GM19455 (cell line): ENCODE data around the gene HMGN1.
"Not testable (repeated sequence)": the region's sequence is repeated elsewhere in the genome, so short reads cannot be mapped to it uniquely, and the experiment has no call there.

ENCODE experiments used
- ATAC-seq: cut with Tn5 transposase; IDR thresholded peaks from one replicate; pipeline ENCODE4 v1.9.1; 2021; ENCODE audit not compliant: unreplicated experiment

Gene HMGN1

GRCh38 chr21:39369896-39370288 lies 21.0 kb upstream of the HMGN1 start:
- ATAC-seq, result not testable (repeated sequence)

DNA sequence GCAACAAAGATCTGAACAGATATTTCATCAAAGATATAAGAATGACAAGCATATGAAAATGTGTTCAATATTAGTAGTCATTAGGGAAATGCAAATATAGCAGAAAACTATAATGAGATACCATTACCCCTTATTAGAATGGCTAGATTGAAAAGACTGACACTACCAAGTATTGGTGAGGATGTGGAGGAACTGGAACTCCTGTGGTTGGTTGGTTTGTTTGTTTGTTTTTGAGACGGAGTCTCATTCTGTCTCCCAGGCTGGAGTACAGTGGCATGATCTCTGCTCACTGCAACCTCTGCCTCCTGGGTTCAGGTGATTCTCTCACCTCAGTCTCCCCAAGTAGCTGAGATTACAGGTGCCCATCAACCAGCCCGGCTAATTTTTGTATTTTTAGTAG lies 18.9 kb upstream of the HMGN1 start:
- ATAC-seq, result no peak

DNA sequence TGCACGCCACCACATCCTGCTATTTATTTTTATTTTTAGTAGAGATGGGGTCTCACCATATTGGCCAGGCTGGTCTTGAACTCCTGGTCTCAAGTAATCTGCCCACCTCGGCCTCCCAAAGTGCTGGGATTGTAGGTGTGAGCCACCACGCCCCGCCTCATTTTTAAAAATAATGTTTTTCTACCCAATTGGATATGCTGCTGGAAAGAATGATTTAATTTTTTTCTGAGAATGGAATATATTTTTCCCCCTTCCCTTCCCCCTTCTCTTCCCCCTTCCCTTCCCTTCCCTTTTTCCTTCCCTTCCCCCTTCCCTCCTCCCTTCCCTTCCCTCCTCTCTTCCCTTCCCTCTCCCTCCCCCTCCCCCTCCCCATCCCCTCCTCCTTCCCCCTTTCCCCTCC lies 17.7 kb upstream of the HMGN1 start:
- ATAC-seq, result no peak

GRCh38 chr21:39364949-39365348 lies 16.1 kb upstream of the HMGN1 start:
- ATAC-seq, result no peak

DNA sequence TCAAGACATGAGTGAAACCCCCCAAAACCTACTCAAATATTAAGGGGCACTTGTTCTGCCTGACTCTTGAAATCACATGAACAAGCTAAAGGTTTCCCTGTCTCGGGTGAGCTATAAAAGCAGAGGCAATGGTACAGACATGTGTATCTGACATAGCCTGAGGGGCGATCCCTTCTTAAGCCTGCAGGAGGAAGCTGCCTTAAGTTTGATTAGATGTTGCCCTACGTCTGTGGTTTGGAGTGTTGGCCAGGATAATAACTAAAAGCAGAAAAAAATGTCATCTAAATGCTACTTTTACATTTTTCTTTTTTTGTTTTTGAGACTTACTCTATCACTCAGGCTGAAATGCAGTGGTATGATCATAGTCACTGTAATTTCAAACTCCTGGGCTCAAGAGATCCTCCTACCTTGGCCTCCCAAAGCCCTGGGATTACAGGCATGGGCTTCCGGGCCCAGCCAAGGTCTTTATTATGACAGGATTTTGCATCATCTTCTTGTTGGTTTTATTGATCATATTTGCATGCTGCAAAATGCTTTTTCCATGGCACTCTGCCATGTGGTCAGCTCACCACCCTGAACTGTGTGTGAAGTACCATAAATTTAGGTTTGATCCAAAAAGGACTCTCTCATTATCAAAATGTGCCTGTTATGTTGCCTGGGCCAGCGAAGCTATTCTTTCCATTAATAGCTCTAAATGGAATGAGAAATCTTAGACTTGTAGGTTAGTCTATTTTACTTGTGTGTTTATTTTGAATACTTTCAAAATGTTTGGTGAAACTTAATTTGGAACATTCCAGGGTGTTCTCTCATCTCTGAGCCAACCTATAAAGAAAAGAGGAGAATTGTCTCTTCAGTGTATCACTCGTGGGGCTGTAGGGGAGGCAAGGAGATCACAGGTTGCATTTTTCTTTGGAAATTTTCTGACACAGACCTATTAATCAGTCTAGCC lies 15.0 kb upstream of the HMGN1 start:
- ATAC-seq, result no peak

DNA sequence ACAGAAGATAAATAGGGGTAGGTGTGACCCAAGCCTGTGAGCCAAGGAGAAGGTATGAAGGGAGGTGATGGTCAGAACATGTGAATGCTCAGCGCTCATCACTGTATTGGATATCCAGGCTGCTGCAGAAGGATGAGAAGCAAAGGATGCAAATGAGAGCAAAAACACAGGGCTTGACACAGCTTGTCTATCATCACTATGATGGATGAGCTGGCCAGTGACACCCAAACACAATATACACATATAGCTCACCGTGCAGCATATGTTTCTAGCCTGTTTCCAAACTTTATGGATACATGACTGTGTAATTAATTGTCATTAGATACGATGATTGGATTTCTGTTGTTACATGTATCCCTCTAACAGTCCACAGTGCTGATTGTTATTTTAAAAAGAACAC lies 13.8 kb upstream of the HMGN1 start:
- no peak for ATAC-seq

DNA sequence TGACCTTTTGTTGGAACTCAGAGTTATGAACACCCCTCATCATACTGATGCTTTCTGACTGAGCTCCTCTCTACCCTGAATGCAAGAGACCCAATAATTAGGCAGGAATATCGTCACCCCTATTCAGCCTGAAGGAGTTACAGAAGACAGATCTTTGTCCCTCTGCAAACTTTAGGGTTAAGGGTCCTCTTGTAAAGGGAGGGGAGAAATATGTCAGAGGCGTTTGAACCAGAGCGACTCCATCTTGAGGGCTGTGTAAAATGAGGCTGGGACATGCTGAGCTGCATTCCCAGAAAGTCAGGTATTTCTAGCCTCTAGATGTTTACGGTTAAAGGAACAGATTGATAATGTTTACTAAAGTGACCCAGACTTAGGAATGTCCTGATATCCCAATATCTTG lies 10.5 kb upstream of the HMGN1 start:
- ATAC-seq, result no peak

DNA sequence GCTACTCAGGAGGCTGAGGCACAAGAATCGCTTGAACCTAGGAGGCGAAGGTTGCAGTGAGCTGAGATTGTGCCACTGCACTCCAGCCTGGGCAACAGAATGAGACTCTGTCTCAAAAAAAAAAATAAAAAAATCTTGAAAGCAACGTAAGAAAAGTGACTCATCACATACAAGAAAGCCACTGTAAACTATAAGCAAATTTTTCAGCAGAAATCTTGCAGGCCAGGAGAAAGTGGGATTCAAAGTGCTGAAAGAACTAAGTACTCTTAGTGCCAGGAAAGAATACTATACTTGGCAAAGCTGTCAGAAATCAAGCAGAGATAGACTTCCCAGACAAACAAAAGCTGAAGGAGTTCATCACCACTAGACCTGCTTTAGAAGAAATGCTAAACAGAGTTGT lies 4.4 kb upstream of the HMGN1 start:
- ATAC-seq, result no peak

- no peak for ATAC-seq
Measured at GRCh38 chr21:39350094-39351005, 1.5 kb upstream of the HMGN1 start.

GRCh38 chr21:39349211-39350093 lies 564 bp upstream of the HMGN1 start:
- ATAC-seq, result peak; percentile 89

DNA sequence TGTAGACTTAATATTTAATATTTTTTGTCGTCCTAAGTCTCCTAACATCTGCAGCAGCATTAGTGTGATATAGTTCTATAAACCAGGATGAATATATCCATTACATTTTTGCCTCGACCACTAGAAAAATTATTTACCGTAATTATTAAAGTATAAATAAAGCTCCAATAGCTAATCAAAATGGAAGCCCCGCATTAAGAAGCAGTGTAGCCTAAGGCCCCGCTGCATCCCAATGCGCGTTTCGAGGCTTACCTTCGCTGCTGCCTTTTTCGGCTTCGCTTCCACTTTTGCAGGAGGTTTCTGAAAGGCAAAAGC lies 891 bp downstream of the HMGN1 start:
- ATAC-seq, result no peak

DNA sequence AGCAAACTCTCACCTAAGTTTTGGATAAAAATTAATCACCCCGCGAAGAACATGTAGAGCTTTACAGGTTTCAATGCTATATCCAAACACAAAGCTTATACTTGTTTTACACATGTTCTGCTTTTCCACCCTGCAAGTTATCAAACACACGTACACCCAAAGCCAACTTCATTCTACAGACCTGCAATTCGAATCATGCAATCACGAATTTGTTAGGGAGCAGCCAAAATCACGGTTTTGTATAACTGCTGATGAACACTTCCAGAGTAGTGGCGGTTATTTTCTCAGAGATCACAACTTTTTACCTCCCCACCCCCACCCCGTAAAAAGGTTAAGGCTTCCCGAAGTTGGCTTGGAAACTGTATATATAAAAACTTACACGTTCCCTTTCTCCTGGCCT lies 1.4 kb downstream of the HMGN1 start:
- no peak for ATAC-seq

DNA sequence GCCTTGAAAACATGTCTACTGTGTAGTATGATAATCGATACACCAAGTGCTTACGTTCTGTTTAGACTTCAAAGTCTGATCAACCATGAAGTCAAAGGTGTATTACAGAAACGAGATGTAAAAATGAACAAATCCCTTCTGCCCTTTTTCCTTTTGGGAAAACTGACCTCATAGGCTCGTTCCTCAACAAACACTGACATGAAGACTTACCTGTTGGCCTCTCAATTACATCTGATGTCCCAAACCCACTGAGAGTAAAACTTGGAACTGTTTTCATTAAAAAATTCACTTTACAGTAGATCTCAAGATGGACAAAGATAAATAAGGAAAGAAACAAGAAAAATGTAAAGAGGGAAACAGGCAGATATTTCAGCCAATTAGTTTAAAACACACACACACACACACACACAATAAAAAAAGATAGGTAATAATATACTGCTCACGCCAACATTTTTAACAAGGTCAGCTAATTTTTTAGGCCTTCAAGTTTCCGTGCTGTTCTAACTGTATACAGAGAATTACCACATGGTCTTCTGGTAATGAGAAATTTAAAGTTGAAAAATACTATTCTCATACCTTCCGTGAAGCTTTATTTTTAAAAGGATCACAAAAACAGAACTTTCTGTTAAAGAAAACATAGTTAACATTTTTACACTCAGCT lies 2.1 kb downstream of the HMGN1 start:
- no peak for ATAC-seq

DNA sequence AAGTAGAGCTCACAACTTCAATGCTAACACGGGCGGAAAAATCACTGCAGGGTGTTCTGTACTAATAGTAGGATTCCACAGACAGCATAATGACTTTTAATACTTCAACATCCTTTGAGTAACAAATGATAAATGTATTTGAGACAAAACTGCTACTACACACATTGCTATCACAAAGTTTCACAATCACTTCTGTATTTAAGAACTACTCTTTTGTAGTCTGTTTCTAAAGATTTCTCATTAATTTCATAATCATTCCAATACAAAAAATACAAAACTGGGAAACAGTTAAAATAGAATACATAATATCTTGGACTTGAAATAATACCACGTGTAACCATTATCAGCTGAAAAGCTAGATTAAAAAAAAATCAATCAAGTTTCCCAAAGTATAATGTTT lies 2.7 kb downstream of the HMGN1 start:
- ATAC-seq, result no peak

GRCh38 chr21:39345440-39345839 lies 3.4 kb downstream of the HMGN1 start:
- ATAC-seq, result no peak

- no peak for ATAC-seq
Measured at GRCh38 chr21:39344848-39345247, 4.0 kb downstream of the HMGN1 start.

DNA sequence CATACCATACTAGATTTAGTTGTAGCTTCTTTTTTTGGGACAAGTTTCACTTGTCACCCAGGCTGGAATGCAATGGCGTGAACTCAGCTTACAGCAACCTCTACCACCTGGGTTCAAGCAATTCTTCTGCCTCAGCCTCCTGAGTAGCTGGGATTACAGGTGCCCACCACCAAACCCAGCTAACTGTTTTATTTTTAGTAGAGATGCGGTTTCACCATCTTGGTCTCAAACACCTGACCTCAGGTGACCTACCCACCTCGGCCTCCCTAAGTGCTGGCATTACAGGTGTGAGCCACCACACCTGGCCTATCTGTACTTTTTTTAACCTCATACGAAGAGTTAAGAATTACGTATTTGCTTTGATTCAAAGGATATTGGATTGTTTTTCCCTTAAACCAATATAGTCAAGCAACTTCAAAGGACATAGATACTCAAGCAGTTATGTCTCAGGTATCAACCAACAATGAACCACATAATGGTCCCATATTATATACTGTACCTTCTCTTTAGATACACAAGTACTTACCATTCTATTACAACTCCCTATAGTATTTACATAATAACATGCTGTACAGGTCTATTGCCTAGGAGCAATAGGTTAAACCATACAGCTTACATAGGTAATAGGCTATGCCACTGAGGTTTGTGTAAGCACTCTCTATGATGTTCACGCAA lies 7.5 kb downstream of the HMGN1 start:
- no peak for ATAC-seq

- ATAC-seq, result no peak
Measured at GRCh38 chr21:39340687-39341086, 8.2 kb downstream of the HMGN1 start.

- ATAC-seq, result no peak
Measured at GRCh38 chr21:39339231-39339630, 9.7 kb downstream of the HMGN1 start.

DNA sequence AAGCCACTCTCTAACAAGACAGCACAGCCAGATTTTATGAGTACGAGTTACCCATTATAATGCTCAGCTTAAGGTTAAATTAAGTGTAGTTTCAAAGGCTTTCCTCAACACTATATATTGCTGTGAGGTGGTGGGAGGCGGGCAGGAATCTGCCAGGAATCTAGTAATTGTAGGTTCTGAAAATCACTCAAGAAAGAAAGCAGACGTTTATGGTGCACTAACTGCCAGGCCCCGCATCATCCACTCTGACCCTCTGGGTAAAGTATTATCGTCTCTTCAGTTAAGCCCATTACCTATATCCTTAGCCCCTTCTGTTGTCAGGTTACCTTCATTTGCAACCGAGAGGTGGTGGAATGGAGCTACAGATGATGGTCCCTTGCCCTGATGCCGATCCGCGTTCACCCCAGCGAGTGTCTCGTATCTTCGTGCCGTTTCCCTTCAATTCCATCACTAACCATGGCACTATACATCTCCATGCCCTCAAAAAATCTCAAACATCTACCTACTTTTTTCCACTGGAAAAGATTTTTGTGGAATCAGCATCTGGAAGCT lies 12.4 kb downstream of the HMGN1 start:
- ATAC-seq, result no peak
